ENCODE data around the gene GMEB2.
"Not testable (repeated sequence)": the region's sequence is repeated elsewhere in the genome, so short reads cannot be mapped to it uniquely, and the experiment has no call there.

GMEB2 gene

GRCh38 chr20:63626424-63627128 is at the start of gene GMEB2:
TSS of gene GMEB2 (minus strand) at chr20:63627101. CDS start at chr20:63619397, 7,704 bp downstream.
- Mint-ChIP-seq H3K27ac (ENCODE audit: low read depth) (peak within 1 kb of the TSS; percentile 89), H3K4me1 (peaks cover 40% of the 10 kb centered on the region), H3K27me3 (no peaks in the 10 kb centered on the region), H3K4me3 (peak within 1 kb of the TSS; percentile 92), H3K36me3 (ENCODE audit: insufficient read depth) (peaks cover 20% of the 10 kb centered on the region), H3K9me3 (no peaks in the 10 kb centered on the region)
- ATAC-seq (replicated peaks; ENCODE audit: extremely low read depth, poor library complexity, severe bottlenecking) (peak; percentile 53), DNase-seq (ENCODE audit: low spot score in 2 of 2) (no peak)

- DNase-seq (ENCODE audit: low spot score in 2 of 2) = no peak
- ATAC-seq (replicated peaks; ENCODE audit: extremely low read depth, poor library complexity, severe bottlenecking) = no peak
- H3K27me3 Mint-ChIP-seq = no peaks in the 10 kb centered on the region
- H3K4me3 Mint-ChIP-seq = no peak overlapping the region
- no peaks in the 10 kb centered on the region for H3K9me3 Mint-ChIP-seq
- no peak overlapping the region for H3K27ac Mint-ChIP-seq (ENCODE audit: low read depth)
- H3K36me3 Mint-ChIP-seq (ENCODE audit: insufficient read depth) = peaks cover 1% of the 10 kb centered on the region
- no peaks in the 10 kb centered on the region for H3K4me1 Mint-ChIP-seq
These were observed 48.9 kb upstream of the GMEB2 start for GRCh38 chr20:63675681-63676368.

- no peaks in the 10 kb centered on the region for H3K27me3 Mint-ChIP-seq
- no peak overlapping the region for H3K4me3 Mint-ChIP-seq
- H3K36me3 Mint-ChIP-seq (ENCODE audit: insufficient read depth) = peaks cover 5% of the 10 kb centered on the region
- ATAC-seq (replicated peaks; ENCODE audit: extremely low read depth, poor library complexity, severe bottlenecking) (no peak), DNase-seq (ENCODE audit: low spot score in 2 of 2) (no peak)
- H3K9me3 Mint-ChIP-seq = no peaks in the 10 kb centered on the region
- no peak overlapping the region for H3K27ac Mint-ChIP-seq (ENCODE audit: low read depth)
- H3K4me1 Mint-ChIP-seq = no peaks in the 10 kb centered on the region
These were observed 47.0 kb upstream of the GMEB2 start for GRCh38 chr20:63673951-63674350.

GRCh38 chr20:63672666-63673065 is 45.8 kb upstream of the GMEB2 start:
- DNase-seq (ENCODE audit: low spot score in 2 of 2) (no peak), ATAC-seq (replicated peaks; ENCODE audit: extremely low read depth, poor library complexity, severe bottlenecking) (no peak)
- no peaks in the 10 kb centered on the region for H3K27me3 Mint-ChIP-seq
- no peak overlapping the region for H3K27ac Mint-ChIP-seq (ENCODE audit: low read depth)
- H3K4me1 Mint-ChIP-seq = no peaks in the 10 kb centered on the region
- peaks cover 10% of the 10 kb centered on the region for H3K36me3 Mint-ChIP-seq (ENCODE audit: insufficient read depth)
- H3K4me3 Mint-ChIP-seq = no peak overlapping the region
- H3K9me3 Mint-ChIP-seq = no peaks in the 10 kb centered on the region

- peaks cover 14% of the 10 kb centered on the region for H3K36me3 Mint-ChIP-seq (ENCODE audit: insufficient read depth)
- not testable (repeated sequence) for ATAC-seq (replicated peaks; ENCODE audit: extremely low read depth, poor library complexity, severe bottlenecking); H3K27ac Mint-ChIP-seq (ENCODE audit: low read depth)
These were observed 44.8 kb upstream of the GMEB2 start for GRCh38 chr20:63671695-63672094.

GRCh38 chr20:63668351-63668750 is 41.5 kb upstream of the GMEB2 start:
- no peak for ATAC-seq (replicated peaks; ENCODE audit: extremely low read depth, poor library complexity, severe bottlenecking)
- H3K9me3 Mint-ChIP-seq = no peaks in the 10 kb centered on the region
- H3K27me3 Mint-ChIP-seq = no peaks in the 10 kb centered on the region
- DNase-seq (ENCODE audit: low spot score in 2 of 2) = no peak
- H3K27ac Mint-ChIP-seq (ENCODE audit: low read depth) = no peak overlapping the region
- peaks cover 14% of the 10 kb centered on the region for H3K36me3 Mint-ChIP-seq (ENCODE audit: insufficient read depth)
- peaks cover 4% of the 10 kb centered on the region for H3K4me1 Mint-ChIP-seq
- no peak overlapping the region for H3K4me3 Mint-ChIP-seq

More at GRCh38 chr20:63671695-63672094, 44.8 kb upstream of the GMEB2 start:
- DNase-seq (ENCODE audit: low spot score in 2 of 2); H3K4me1 Mint-ChIP-seq; H3K27me3 Mint-ChIP-seq; H3K4me3 Mint-ChIP-seq; H3K9me3 Mint-ChIP-seq: not testable (repeated sequence)

- ATAC-seq (replicated peaks; ENCODE audit: extremely low read depth, poor library complexity, severe bottlenecking) = no peak
- no peak overlapping the region for H3K4me3 Mint-ChIP-seq
- no peaks in the 10 kb centered on the region for H3K27me3 Mint-ChIP-seq
- DNase-seq (ENCODE audit: low spot score in 2 of 2) = no peak
- no peaks in the 10 kb centered on the region for H3K9me3 Mint-ChIP-seq
- peaks cover 14% of the 10 kb centered on the region for H3K36me3 Mint-ChIP-seq (ENCODE audit: insufficient read depth)
- H3K27ac Mint-ChIP-seq (ENCODE audit: low read depth) = no peak overlapping the region
- H3K4me1 Mint-ChIP-seq = peaks cover 4% of the 10 kb centered on the region
These were observed 41.0 kb upstream of the GMEB2 start for GRCh38 chr20:63667858-63668257.

GRCh38 chr20:63665708-63666107 is 38.8 kb upstream of the GMEB2 start:
- Mint-ChIP-seq H3K27me3 (no peaks in the 10 kb centered on the region), H3K27ac (ENCODE audit: low read depth) (no peak overlapping the region), H3K9me3 (no peaks in the 10 kb centered on the region), H3K36me3 (ENCODE audit: insufficient read depth) (peaks cover 17% of the 10 kb centered on the region), H3K4me1 (peaks cover 9% of the 10 kb centered on the region), H3K4me3 (no peak overlapping the region)
- DNase-seq (ENCODE audit: low spot score in 2 of 2) (no peak), ATAC-seq (replicated peaks; ENCODE audit: extremely low read depth, poor library complexity, severe bottlenecking) (no peak)

- Mint-ChIP-seq H3K36me3 (ENCODE audit: insufficient read depth) (peaks cover 15% of the 10 kb centered on the region), H3K4me3 (no peak overlapping the region), H3K27me3 (no peaks in the 10 kb centered on the region), H3K4me1 (peaks cover 9% of the 10 kb centered on the region), H3K27ac (ENCODE audit: low read depth) (no peak overlapping the region), H3K9me3 (no peaks in the 10 kb centered on the region)
- no peak for ATAC-seq (replicated peaks; ENCODE audit: extremely low read depth, poor library complexity, severe bottlenecking)
- DNase-seq (ENCODE audit: low spot score in 2 of 2) = no peak
These were observed 38.1 kb upstream of the GMEB2 start for GRCh38 chr20:63664861-63665594.

GRCh38 chr20:63664143-63664851 is 37.4 kb upstream of the GMEB2 start:
- Mint-ChIP-seq H3K27ac (ENCODE audit: low read depth) (no peak overlapping the region), H3K9me3 (no peaks in the 10 kb centered on the region), H3K4me1 (peaks cover 15% of the 10 kb centered on the region), H3K27me3 (no peaks in the 10 kb centered on the region), H3K36me3 (ENCODE audit: insufficient read depth) (peaks cover 15% of the 10 kb centered on the region), H3K4me3 (no peak overlapping the region)
- no peak for DNase-seq (ENCODE audit: low spot score in 2 of 2)
- ATAC-seq (replicated peaks; ENCODE audit: extremely low read depth, poor library complexity, severe bottlenecking) = no peak

GRCh38 chr20:63663332-63664066 is 36.6 kb upstream of the GMEB2 start:
- ATAC-seq (replicated peaks; ENCODE audit: extremely low read depth, poor library complexity, severe bottlenecking) (no peak), DNase-seq (ENCODE audit: low spot score in 2 of 2) (no peak)
- Mint-ChIP-seq H3K27me3 (no peaks in the 10 kb centered on the region), H3K9me3 (no peaks in the 10 kb centered on the region), H3K4me3 (no peak overlapping the region), H3K27ac (ENCODE audit: low read depth) (no peak overlapping the region), H3K36me3 (ENCODE audit: insufficient read depth) (peaks cover 14% of the 10 kb centered on the region), H3K4me1 (peaks cover 23% of the 10 kb centered on the region)

- Mint-ChIP-seq H3K4me3 (no peak overlapping the region), H3K36me3 (ENCODE audit: insufficient read depth) (peaks cover 16% of the 10 kb centered on the region), H3K27ac (ENCODE audit: low read depth) (no peak overlapping the region), H3K9me3 (no peaks in the 10 kb centered on the region), H3K4me1 (peaks cover 26% of the 10 kb centered on the region), H3K27me3 (no peaks in the 10 kb centered on the region)
- no peak for DNase-seq (ENCODE audit: low spot score in 2 of 2)
- ATAC-seq (replicated peaks; ENCODE audit: extremely low read depth, poor library complexity, severe bottlenecking) = no peak
These were observed 35.9 kb upstream of the GMEB2 start for GRCh38 chr20:63662813-63663189.
